ENCODE measurements around the gene EXOSC10.
A peak's percentile ranks its signal among the peaks of the same experiment; 100 is the strongest.
"Not testable (repeated sequence)": the region's sequence is repeated elsewhere in the genome, so short reads cannot be mapped to it uniquely, and the experiment has no call there.

Gene EXOSC10

DNA sequence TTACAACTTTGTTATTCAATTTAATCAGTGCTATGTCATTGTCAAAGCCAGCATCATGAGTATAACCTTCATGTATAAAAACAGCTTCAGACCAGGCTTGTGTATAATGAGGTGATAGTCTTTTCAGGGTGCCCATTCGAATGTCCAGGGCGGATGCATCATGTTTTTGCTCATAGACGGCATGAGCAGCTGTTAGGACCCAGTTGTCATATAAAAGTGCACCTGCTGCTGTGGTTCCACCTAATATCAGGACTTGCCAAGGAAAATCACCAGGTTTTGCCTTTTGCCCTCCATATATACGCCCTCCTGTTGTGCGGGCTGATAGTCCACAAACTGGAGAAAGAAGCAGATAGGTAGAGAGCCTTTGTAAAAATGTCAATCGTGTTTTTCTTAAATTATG lies 72.4 kb downstream of the EXOSC10 start:
- Histone ChIP-seq H3K4me3 (ENCODE audit: extremely low read depth, insufficient read depth, low read length, poor library complexity, severe bottlenecking) (no peak overlapping the region), H3K27ac (ENCODE audit: low read depth, low read length, severe bottlenecking) (no peak overlapping the region), H3K9me3 (ENCODE audit: control insufficient read depth, low read length) (no peaks in the 10 kb centered on the region), H3K4me1 (ENCODE audit: control insufficient read depth, insufficient read depth, low read length, poor library complexity, severe bottlenecking) (no peaks in the 10 kb centered on the region), H3K36me3 (ENCODE audit: control insufficient read depth, insufficient read depth, low read length) (peaks cover 51% of the 10 kb centered on the region)
- 82 to 85% methylated on average over 3 of the region's 6 CpGs for WGBS, 2 experiments (ENCODE audit: insufficient coverage in 2 of 2)

DNA sequence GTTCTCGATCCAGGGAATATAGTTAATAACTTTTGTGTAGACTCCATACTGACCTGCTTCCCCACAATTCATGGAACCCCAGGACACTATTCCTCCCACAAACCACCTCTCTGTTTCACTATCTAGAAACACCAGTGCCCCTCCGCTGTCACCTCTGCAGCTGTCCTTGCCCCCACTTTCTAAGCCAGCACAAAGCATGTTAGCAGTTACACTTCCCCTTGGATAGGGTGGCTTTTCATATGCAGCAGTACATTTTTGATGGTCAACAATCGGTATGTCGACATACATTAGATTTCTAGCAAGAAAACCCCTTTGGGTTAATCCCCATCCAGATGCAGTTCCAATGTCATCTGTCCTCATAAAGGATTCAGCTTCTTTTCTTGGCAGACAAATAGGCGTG lies 72.8 kb downstream of the EXOSC10 start:
- peak overlapping the region; percentile 10 for H3K27ac ChIP-seq (ENCODE audit: low read depth, low read length, severe bottlenecking)
- H3K36me3 ChIP-seq (ENCODE audit: control insufficient read depth, insufficient read depth, low read length) = peaks cover 55% of the 10 kb centered on the region
- 94 to 97% methylated on average over 2 to 3 of the region's 5 CpGs for WGBS, 2 experiments (ENCODE audit: insufficient coverage in 2 of 2)
- no peaks in the 10 kb centered on the region for H3K4me1 ChIP-seq (ENCODE audit: control insufficient read depth, insufficient read depth, low read length, poor library complexity, severe bottlenecking)
- H3K9me3 ChIP-seq (ENCODE audit: control insufficient read depth, low read length) = no peaks in the 10 kb centered on the region
- no peak overlapping the region for H3K4me3 ChIP-seq (ENCODE audit: extremely low read depth, insufficient read depth, low read length, poor library complexity, severe bottlenecking)

DNA sequence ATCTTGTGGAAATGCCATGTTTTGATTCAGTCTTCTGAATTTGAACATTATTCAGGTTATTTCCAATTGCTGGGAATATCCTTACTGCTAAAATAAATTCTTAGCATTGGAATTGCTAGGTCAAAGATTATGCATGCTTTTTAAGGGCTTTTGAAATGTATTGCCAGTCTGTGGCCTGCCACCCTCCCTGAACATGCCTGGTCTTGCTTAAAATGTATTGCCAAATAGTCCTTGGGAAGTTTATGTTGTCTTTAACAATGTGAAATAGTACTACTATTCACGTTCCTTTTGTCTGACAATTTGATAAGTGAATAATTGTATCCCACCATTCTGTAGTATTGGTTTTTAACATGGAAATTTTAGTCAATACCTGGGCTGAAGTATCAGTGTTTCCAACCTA lies 73.6 kb downstream of the EXOSC10 start:
- H3K9me3 ChIP-seq (ENCODE audit: control insufficient read depth, low read length) = no peaks in the 10 kb centered on the region
- H3K36me3 ChIP-seq (ENCODE audit: control insufficient read depth, insufficient read depth, low read length) = peaks cover 63% of the 10 kb centered on the region
- H3K4me1 ChIP-seq (ENCODE audit: control insufficient read depth, insufficient read depth, low read length, poor library complexity, severe bottlenecking) = no peaks in the 10 kb centered on the region
- 100% methylated on average over 1 of the region's 1 CpG; no CpG with 5 or more reads in 1 of the 2 experiments for WGBS, 2 experiments (ENCODE audit: insufficient coverage in 2 of 2)
- no peak overlapping the region for H3K4me3 ChIP-seq (ENCODE audit: extremely low read depth, insufficient read depth, low read length, poor library complexity, severe bottlenecking)
- no peak overlapping the region for H3K27ac ChIP-seq (ENCODE audit: low read depth, low read length, severe bottlenecking)

DNA sequence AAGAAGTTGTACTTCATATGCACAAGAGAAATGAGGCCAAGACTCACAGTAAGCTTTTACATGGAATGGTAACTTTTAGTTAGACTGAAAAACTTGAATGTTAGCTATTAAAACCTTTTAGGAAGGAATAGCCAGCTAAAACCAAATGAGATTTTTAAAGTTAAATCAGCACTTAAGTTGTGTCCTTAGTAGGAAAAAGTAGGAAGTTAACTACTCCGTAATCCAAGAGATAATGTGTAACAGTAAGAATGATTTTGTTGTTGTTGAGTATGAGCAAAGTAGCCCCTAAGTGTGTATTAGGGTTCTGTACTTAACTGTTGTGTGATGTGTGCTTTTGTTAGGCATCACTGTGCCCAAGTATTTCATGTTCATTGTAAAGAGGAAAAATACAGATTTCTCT lies 74.1 kb downstream of the EXOSC10 start:
- no peaks in the 10 kb centered on the region for H3K4me1 ChIP-seq (ENCODE audit: control insufficient read depth, insufficient read depth, low read length, poor library complexity, severe bottlenecking)
- no peak overlapping the region for H3K4me3 ChIP-seq (ENCODE audit: extremely low read depth, insufficient read depth, low read length, poor library complexity, severe bottlenecking)
- H3K9me3 ChIP-seq (ENCODE audit: control insufficient read depth, low read length) = no peaks in the 10 kb centered on the region
- whole genome bisulfite sequencing, 2 experiments (ENCODE audit: insufficient coverage in 2 of 2) = 100% methylated on average over 1 of the region's 1 CpG
- H3K27ac ChIP-seq (ENCODE audit: low read depth, low read length, severe bottlenecking) = no peak overlapping the region
- peaks cover 68% of the 10 kb centered on the region for H3K36me3 ChIP-seq (ENCODE audit: control insufficient read depth, insufficient read depth, low read length)

DNA sequence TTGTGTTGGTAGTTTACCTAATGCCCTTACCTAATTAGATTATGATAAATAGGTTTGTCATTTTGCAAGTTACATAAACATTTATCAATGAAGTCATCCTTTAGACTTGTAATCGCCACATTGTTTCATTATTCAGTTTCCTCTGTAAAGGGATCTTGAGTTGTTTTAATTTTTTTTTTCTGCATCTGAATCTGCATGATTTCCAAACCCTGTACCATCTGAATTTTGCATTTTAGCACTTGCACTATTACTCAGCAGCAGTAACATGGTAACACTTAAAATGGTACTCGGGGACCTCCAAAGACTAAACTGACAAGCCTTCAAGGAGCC lies 74.8 kb downstream of the EXOSC10 start:
- no peak overlapping the region for H3K4me3 ChIP-seq (ENCODE audit: extremely low read depth, insufficient read depth, low read length, poor library complexity, severe bottlenecking)
- H3K36me3 ChIP-seq (ENCODE audit: control insufficient read depth, insufficient read depth, low read length) = peaks cover 75% of the 10 kb centered on the region
- 100% methylated on average over 1 of the region's 2 CpGs; no CpG with 5 or more reads in 1 of the 2 experiments for WGBS, 2 experiments (ENCODE audit: insufficient coverage in 2 of 2)
- H3K9me3 ChIP-seq (ENCODE audit: control insufficient read depth, low read length) = no peaks in the 10 kb centered on the region
- no peaks in the 10 kb centered on the region for H3K4me1 ChIP-seq (ENCODE audit: control insufficient read depth, insufficient read depth, low read length, poor library complexity, severe bottlenecking)
- H3K27ac ChIP-seq (ENCODE audit: low read depth, low read length, severe bottlenecking) = no peak overlapping the region

DNA sequence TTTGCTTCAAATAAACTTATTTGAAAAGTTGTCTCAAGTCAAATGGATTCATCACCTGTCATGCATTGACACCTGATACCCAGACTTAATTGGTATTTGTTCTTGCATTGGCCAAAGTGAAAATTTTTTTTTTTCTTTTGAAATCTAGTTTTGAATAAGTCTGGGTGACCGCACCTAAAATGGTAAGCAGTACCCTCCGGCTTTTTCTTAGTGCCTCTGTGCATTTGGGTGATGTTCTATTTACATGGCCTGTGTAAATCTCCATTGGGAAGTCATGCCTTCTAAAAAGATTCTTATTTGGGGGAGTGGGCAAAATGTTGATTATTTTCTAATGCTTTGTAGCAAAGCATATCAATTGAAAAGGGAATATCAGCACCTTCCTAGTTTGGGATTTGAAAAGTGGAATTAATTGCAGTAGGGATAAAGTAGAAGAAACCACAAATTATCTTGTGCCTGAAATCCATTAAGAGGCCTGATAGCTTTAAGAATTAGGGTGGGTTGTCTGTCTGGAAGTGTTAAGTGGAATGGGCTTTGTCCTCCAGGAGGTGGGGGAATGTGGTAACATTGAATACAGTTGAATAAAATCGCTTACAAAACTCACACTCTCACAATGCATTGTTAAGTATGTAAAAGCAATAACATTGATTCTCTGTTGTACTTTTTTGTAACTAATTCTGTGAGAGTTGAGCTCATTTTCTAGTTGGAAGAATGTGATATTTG lies 75.4 kb downstream of the EXOSC10 start:
- Histone ChIP-seq H3K27ac (ENCODE audit: low read depth, low read length, severe bottlenecking) (no peak overlapping the region), H3K36me3 (ENCODE audit: control insufficient read depth, insufficient read depth, low read length) (peaks cover 81% of the 10 kb centered on the region), H3K4me3 (ENCODE audit: extremely low read depth, insufficient read depth, low read length, poor library complexity, severe bottlenecking) (no peak overlapping the region), H3K4me1 (ENCODE audit: control insufficient read depth, insufficient read depth, low read length, poor library complexity, severe bottlenecking) (no peaks in the 10 kb centered on the region), H3K9me3 (ENCODE audit: control insufficient read depth, low read length) (no peaks in the 10 kb centered on the region)
- 100% methylated on average over 1 of the region's 3 CpGs; no CpG with 5 or more reads in 1 of the 2 experiments for WGBS, 2 experiments (ENCODE audit: insufficient coverage in 2 of 2)

DNA sequence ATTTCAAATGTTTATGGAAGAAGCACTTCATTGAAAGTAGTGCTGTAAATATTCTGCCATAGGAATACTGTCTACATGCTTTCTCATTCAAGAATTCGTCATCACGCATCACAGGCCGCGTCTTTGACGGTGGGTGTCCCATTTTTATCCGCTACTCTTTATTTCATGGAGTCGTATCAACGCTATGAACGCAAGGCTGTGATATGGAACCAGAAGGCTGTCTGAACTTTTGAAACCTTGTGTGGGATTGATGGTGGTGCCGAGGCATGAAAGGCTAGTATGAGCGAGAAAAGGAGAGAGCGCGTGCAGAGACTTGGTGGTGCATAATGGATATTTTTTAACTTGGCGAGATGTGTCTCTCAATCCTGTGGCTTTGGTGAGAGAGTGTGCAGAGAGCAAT lies 76.5 kb downstream of the EXOSC10 start:
- no peak overlapping the region for H3K4me3 ChIP-seq (ENCODE audit: extremely low read depth, insufficient read depth, low read length, poor library complexity, severe bottlenecking)
- H3K4me1 ChIP-seq (ENCODE audit: control insufficient read depth, insufficient read depth, low read length, poor library complexity, severe bottlenecking) = no peaks in the 10 kb centered on the region
- H3K9me3 ChIP-seq (ENCODE audit: control insufficient read depth, low read length) = no peaks in the 10 kb centered on the region
- peaks cover 92% of the 10 kb centered on the region for H3K36me3 ChIP-seq (ENCODE audit: control insufficient read depth, insufficient read depth, low read length)
- 98% methylated on average over 11 to 14 of the region's 14 CpGs for WGBS, 2 experiments (ENCODE audit: insufficient coverage in 2 of 2)
- H3K27ac ChIP-seq (ENCODE audit: low read depth, low read length, severe bottlenecking) = no peak overlapping the region

DNA sequence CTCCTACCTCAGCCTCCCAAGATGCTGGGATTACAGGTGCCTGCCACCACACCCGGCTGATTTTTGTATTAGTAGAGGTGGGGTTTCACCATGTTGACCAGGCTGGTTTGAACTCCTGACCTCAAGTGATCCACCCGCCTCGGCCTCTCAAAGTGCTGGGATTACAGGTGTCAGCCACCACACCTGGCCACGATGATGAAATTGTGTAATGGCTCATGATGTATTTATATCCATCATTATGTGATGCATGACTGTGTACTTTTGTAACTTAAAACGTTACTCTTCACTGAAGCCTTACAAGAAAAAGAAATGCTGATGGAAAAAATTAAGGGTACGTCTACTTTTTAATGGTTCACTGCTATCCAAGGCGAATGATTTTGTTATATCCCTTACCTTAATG lies 79.7 kb downstream of the EXOSC10 start:
- no peaks in the 10 kb centered on the region for H3K9me3 ChIP-seq (ENCODE audit: control insufficient read depth, low read length)
- H3K4me1 ChIP-seq (ENCODE audit: control insufficient read depth, insufficient read depth, low read length, poor library complexity, severe bottlenecking) = no peaks in the 10 kb centered on the region
- no peak overlapping the region for H3K27ac ChIP-seq (ENCODE audit: low read depth, low read length, severe bottlenecking)
- peaks cover 91% of the 10 kb centered on the region for H3K36me3 ChIP-seq (ENCODE audit: control insufficient read depth, insufficient read depth, low read length)
- WGBS, 2 experiments (ENCODE audit: insufficient coverage in 2 of 2) = 92 to 100% methylated on average over 2 to 4 of the region's 7 CpGs
- no peak overlapping the region for H3K4me3 ChIP-seq (ENCODE audit: extremely low read depth, insufficient read depth, low read length, poor library complexity, severe bottlenecking)

DNA sequence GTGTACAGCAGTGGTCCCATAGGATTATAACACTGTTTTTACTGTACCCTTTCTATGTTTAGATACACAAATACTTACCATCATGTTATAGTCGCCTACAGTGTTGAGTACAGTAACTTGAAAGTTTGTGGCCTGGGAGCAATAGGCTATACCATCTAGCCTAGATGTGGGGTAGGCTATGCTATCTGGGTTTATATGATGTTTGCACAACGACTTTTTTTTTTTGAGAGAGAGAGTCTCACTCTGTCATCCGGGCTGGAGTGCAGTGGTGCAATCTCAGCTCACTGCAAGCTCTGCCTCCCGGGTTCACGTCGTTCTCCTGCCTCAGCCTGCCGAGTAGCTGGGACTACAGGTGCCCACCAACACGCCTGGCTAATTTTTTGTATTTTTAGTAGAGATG lies 80.3 kb downstream of the EXOSC10 start:
- H3K9me3 ChIP-seq (ENCODE audit: control insufficient read depth, low read length); H3K4me3 ChIP-seq (ENCODE audit: extremely low read depth, insufficient read depth, low read length, poor library complexity, severe bottlenecking); H3K4me1 ChIP-seq (ENCODE audit: control insufficient read depth, insufficient read depth, low read length, poor library complexity, severe bottlenecking); H3K27ac ChIP-seq (ENCODE audit: low read depth, low read length, severe bottlenecking): not testable (repeated sequence)
- peaks cover 92% of the 10 kb centered on the region for H3K36me3 ChIP-seq (ENCODE audit: control insufficient read depth, insufficient read depth, low read length)
- 87 to 92% methylated on average over 2 to 6 of the region's 8 CpGs for WGBS, 2 experiments (ENCODE audit: insufficient coverage in 2 of 2)
